CD14-positive monocyte (primary cell): ENCODE measurements around the gene FXYD5. TPM values are rescaled to one million over a fixed set of nuclear protein-coding genes. Genes with fewer than 3 reads are reported as not detected.

Experiments
- DNase-seq, 3 donors: peaks; one replicate each; pipeline ENCODE4 v3.0.0-alpha.2; 2011 to 2022
- H2AFZ ChIP-seq: 2 replicates; pipeline ENCODE4 v1.6.0; 2012; ENCODE audit warnings: mild to moderate bottlenecking, low read depth, low read length, inconsistent platforms; ENCODE audit not compliant: insufficient read depth, poor library complexity, severe bottlenecking
- H3K27ac ChIP-seq, 2 donors: 1 replicate in 1 of 2; 2 replicates in 1 of 2; pipeline ENCODE4 v1.5.1; 2012 to 2013; ENCODE audit warnings: low read length in 2 of 2, control low read depth in 1 of 2, inconsistent platforms in 1 of 2, low read depth in 1 of 2, mild to moderate bottlenecking in 1 of 2
- H3K27me3 ChIP-seq, 2 donors: one replicate each; pipeline versions ENCODE4 v1.6.0 to v1.6.1; 2011 to 2013; ENCODE audit warnings: low read length in 2 of 2; ENCODE audit not compliant: control insufficient read depth in 2 of 2, insufficient read depth in 2 of 2
- H3K36me3 ChIP-seq, 2 donors: replicated peaks in 1 of 2; 1 replicate in 1 of 2; 2 replicates in 1 of 2; pipeline versions ENCODE4 v1.5.1 to v1.6.1; 2012 to 2013; ENCODE audit warnings: low read length in 2 of 2, control low read depth in 1 of 2, inconsistent platforms in 1 of 2, mild to moderate bottlenecking in 1 of 2; ENCODE audit not compliant: insufficient read depth in 2 of 2, control insufficient read depth in 1 of 2
- H3K4me1 ChIP-seq, 2 donors: 1 replicate in 1 of 2; 2 replicates in 1 of 2; pipeline versions ENCODE4 v1.5.1 to v1.6.1; 2012 to 2013; ENCODE audit warnings: low read length in 2 of 2, control low read depth in 1 of 2, inconsistent platforms in 1 of 2, mild to moderate bottlenecking in 1 of 2, moderate library complexity in 1 of 2; ENCODE audit not compliant: insufficient read depth in 2 of 2, control insufficient read depth in 1 of 2
- H3K4me2 ChIP-seq: replicated peaks from 2 replicates; pipeline ENCODE3; 2012; ENCODE audit warnings: low read length, moderate library complexity, mild to moderate bottlenecking; ENCODE audit not compliant: poor library complexity, severe bottlenecking; ENCODE audit errors: extremely low read depth
- H3K4me3 ChIP-seq, 3 experiments: fragments of 200-600 bp in 1 of 3; sonication (generic) in 1 of 3; replicated peaks in 1 of 3; 1 replicate in 2 of 3; 2 replicates in 1 of 3; pipeline ENCODE4 v1.5.1; 2011 to 2013; ENCODE audit warnings: low read length in 3 of 3, mild to moderate bottlenecking in 3 of 3, control low read depth in 2 of 3, low read depth in 2 of 3, inconsistent platforms in 1 of 3, moderate library complexity in 1 of 3
- H3K79me2 ChIP-seq: 2 replicates; pipeline ENCODE4 v1.6.0; 2012; ENCODE audit warnings: mild to moderate bottlenecking, control low read depth, inconsistent platforms, low read length, moderate library complexity; ENCODE audit not compliant: insufficient read depth
- H3K9ac ChIP-seq: 2 replicates; pipeline ENCODE4 v1.6.0; 2017; ENCODE audit warnings: low read length, mild to moderate bottlenecking; ENCODE audit not compliant: insufficient read depth, poor library complexity, severe bottlenecking
- H3K9me3 ChIP-seq, 2 donors: replicated peaks in 1 of 2; 1 replicate in 1 of 2; 2 replicates in 1 of 2; pipeline versions ENCODE4 v1.5.1 to v1.6.1; 2012 to 2013; ENCODE audit warnings: low read length in 2 of 2, control low read depth in 1 of 2; ENCODE audit not compliant: control insufficient read depth in 1 of 2, insufficient read depth in 1 of 2
- H4K20me1 ChIP-seq: 2 replicates; pipeline ENCODE4 v1.6.0; 2012; ENCODE audit warnings: mild to moderate bottlenecking, low read length, control low read depth, moderate library complexity; ENCODE audit not compliant: insufficient read depth
- H3K27ac Mint-ChIP-seq, 7 donors: one replicate each; pipeline ENCODE4 v1.8.0; 2020; ENCODE audit warnings: mild to moderate bottlenecking in 7 of 7, mixed read lengths in 7 of 7, moderate library complexity in 6 of 7, inconsistent platforms in 2 of 7
- H3K27me3 Mint-ChIP-seq, 3 donors: one replicate each; pipeline ENCODE4 v1.8.0; 2021 to 2022; ENCODE audit warnings: low read depth in 3 of 3, mild to moderate bottlenecking in 3 of 3, mixed read lengths in 3 of 3, moderate library complexity in 3 of 3, inconsistent platforms in 1 of 3
- H3K36me3 Mint-ChIP-seq, 2 donors: one replicate each; pipeline ENCODE4 v1.8.0; 2020; ENCODE audit warnings: mixed read lengths in 2 of 2, inconsistent platforms in 1 of 2, mild to moderate bottlenecking in 1 of 2
- H3K4me1 Mint-ChIP-seq: one replicate; pipeline ENCODE4 v1.8.0; 2020; ENCODE audit warnings: mild to moderate bottlenecking, mixed read lengths
- H3K4me3 Mint-ChIP-seq, 2 donors: one replicate each; pipeline ENCODE4 v1.8.0; 2020; ENCODE audit warnings: mild to moderate bottlenecking in 2 of 2, mixed read lengths in 2 of 2, moderate library complexity in 1 of 2
- H3K9me3 Mint-ChIP-seq, 7 donors: one replicate each; pipeline ENCODE4 v1.8.0; 2020 to 2022; ENCODE audit warnings: mixed read lengths in 7 of 7, mild to moderate bottlenecking in 6 of 7, moderate library complexity in 6 of 7, inconsistent platforms in 2 of 7
- CTCF ChIP-seq: fragments of 200-600 bp; IDR thresholded peaks from one replicate; pipeline ENCODE4 v1.8.0; 2022; ENCODE audit warnings: antibody characterized with exemption, mild to moderate bottlenecking
- WGBS: methylation state at CpG from one replicate; pipeline ENCODE4 v1.1.5; 2013; ENCODE audit warnings: missing lambda C conversion rate; ENCODE audit not compliant: insufficient coverage; 5-methylcytosine and 5-hydroxymethylcytosine counted together
- intact Hi-C, 2 donors: fragments of 100-400 bp; cut with micrococcal nuclease; formaldehyde crosslinking; loops; one replicate each; pipeline versions ENCODE4 v1.15.0 to v1.15.1; 2023
- polyA plus RNA-seq, 3 donors: library from polyadenylated mRNA; depleted of rRNA in 1 of 3; unstranded in 2 of 3; stranded (reverse) in 1 of 3; fragments of 300-500 nt in 2 of 3; fragments of >200 nt in 1 of 3; fragmentation: Illumina TruSeq in 2 of 3; gene quantifications; 1 replicate in 2 of 3; 2 replicates in 1 of 3; pipeline ENCODE4 v1.2.3, GENCODE V29; 2012 to 2021

FXYD5 gene
- polyA plus RNA-seq, 3 donors: 204 to 673 (median 312) TPM

- Histone ChIP-seq H3K9me3 (peaks cover 20 to 29% of the 10 kb centered on the region in 2 donors), H3K9ac (no peak overlapping the region), H3K4me1 (peaks cover 35 to 52% of the 10 kb centered on the region in 2 donors), H4K20me1 (peaks cover 33% of the 10 kb centered on the region), H3K4me2 (peak overlapping the region; percentile 21), H3K79me2 (peaks cover 34% of the 10 kb centered on the region), H3K27me3 (no peaks in the 10 kb centered on the region), H3K27ac (peak overlapping the region; percentile 70 to 77), H3K36me3 (peaks cover 62 to 76% of the 10 kb centered on the region in 2 donors), H2AFZ (no peak overlapping the region), H3K4me3 (peak overlapping the region in 1 of 3 experiments; percentile 19)
- intact Hi-C loops: no loop called here
- H3K4me1 Mint-ChIP-seq: peaks cover 62% of the 10 kb centered on the region
- DNase-seq: peak in 1 of 3 donors; percentile 39
- WGBS: no CpG with 5 or more reads among the region's 5 CpGs
- H3K9me3 Mint-ChIP-seq: peaks cover 13 to 31% (median 21%) of the 10 kb centered on the region in 7 donors
- peak overlapping the region in 1 of 2 donors; percentile 63 for H3K4me3 Mint-ChIP-seq
- no peak for TF ChIP-seq CTCF
- peaks cover 71 to 84% of the 10 kb centered on the region in 2 donors for H3K36me3 Mint-ChIP-seq
- no peaks in the 10 kb centered on the region for H3K27me3 Mint-ChIP-seq
- H3K27ac Mint-ChIP-seq: peak overlapping the region; percentile 81 to 93 (median 90)
Measured at GRCh38 chr19:35167251-35168119, 12.9 kb downstream of the FXYD5 start.

GRCh38 chr19:35168196-35168595, 13.7 kb downstream of the FXYD5 start:
- Mint-ChIP-seq H3K27ac (peak overlapping the region in 5 of 7 donors; percentile 11 to 93 (median 63)), H3K9me3 (peaks cover 13 to 25% (median 19%) of the 10 kb centered on the region in 7 donors), H3K4me1 (peaks cover 63% of the 10 kb centered on the region), H3K27me3 (no peaks in the 10 kb centered on the region), H3K4me3 (no peak overlapping the region), H3K36me3 (peaks cover 64 to 79% of the 10 kb centered on the region in 2 donors)
- Histone ChIP-seq H2AFZ (no peak overlapping the region), H3K9me3 (peaks cover 16 to 25% of the 10 kb centered on the region in 2 donors), H3K36me3 (peaks cover 55 to 68% of the 10 kb centered on the region in 2 donors), H3K9ac (no peak overlapping the region), H4K20me1 (peaks cover 26% of the 10 kb centered on the region), H3K27ac (peak overlapping the region in 1 of 2 donors; percentile 24), H3K79me2 (peaks cover 27% of the 10 kb centered on the region), H3K4me2 (no peak overlapping the region), H3K4me3 (no peak overlapping the region), H3K4me1 (peaks cover 35 to 52% of the 10 kb centered on the region in 2 donors), H3K27me3 (no peaks in the 10 kb centered on the region)
- no peak for DNase-seq
- WGBS: 63% methylated on average over 2 of the region's 3 CpGs
- TF ChIP-seq CTCF: no peak
- intact Hi-C loops: no loop called here
